ENCODE data around the gene MRPS14. TPM values are rescaled to one million over a fixed set of nuclear protein-coding genes. Genes with fewer than 3 reads are reported as not detected.

MRPS14 gene
- total RNA-seq, 1 experiment from 2014 or later: 29.4 TPM

DNA sequence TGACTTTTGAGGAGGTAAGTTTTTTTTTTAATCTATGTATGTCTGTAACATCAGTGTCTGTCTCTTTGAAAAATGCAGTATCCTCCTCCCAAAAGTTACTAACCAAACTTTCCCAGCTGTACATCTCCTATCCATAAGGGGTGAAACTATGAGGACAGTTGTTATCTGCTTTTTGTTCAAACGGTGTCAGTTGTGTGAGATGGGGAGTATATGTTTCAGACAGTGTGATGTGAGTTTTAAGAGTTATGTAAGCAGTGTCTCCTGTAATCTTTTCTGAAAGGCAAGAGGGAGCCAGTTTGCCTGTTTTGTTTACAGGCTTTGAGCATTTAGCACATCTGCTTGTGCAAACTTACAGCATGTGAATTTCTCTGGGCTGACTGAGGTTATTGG, 58.3 kb downstream of the MRPS14 start:
- RAD21 ChIA-PET (ENCODE audit: low non-redundant PET in 1 of 2, low total read pairs in 2 of 2, uncharacterized antibody in 2 of 2, unreplicated experiment in 2 of 2): no interaction called here
- no peaks in the 10 kb centered on the region for H3K9me3 ChIP-seq (ENCODE audit: control insufficient read depth in 1 of 2, insufficient read depth in 1 of 2, low read depth in 1 of 2, low read length in 2 of 2)
- H3K36me3 ChIP-seq (ENCODE audit: control insufficient read depth in 1 of 2, insufficient read depth in 2 of 2, low read length in 2 of 2): no peaks in the 10 kb centered on the region
- no peaks in the 10 kb centered on the region for H3K27me3 ChIP-seq (ENCODE audit: insufficient read depth, low read length)
- H3K79me2 ChIP-seq (ENCODE audit: insufficient read depth, low read length): no peaks in the 10 kb centered on the region
- POLR2A ChIA-PET: no interaction called here
- no peak overlapping the region for H3K4me2 ChIP-seq (ENCODE audit: low read length)
- no peak for DNase-seq (ENCODE audit: low read depth, low spot score)
- H4K20me1 ChIP-seq (ENCODE audit: insufficient read depth): no peaks in the 10 kb centered on the region
- no peak overlapping the region for H3K4me3 ChIP-seq (replicated peaks in 1 of 2; ENCODE audit: low read depth in 1 of 2, low read length in 2 of 2)
- intact Hi-C loops (cut with micrococcal nuclease): no loop called here
- peaks cover 0 to 2% of the 10 kb centered on the region in 2 experiments; a peak in 1 of 4 replicates for H3K4me1 ChIP-seq (ENCODE audit: control insufficient read depth in 1 of 2, insufficient read depth in 2 of 2, low read length in 2 of 2)
- no peaks in the 10 kb centered on the region for H3K9me2 ChIP-seq (ENCODE audit: insufficient read depth)
- H3K9ac ChIP-seq (ENCODE audit: low read length): no peak overlapping the region
- TF ChIP-seq SRF (IDR thresholded peaks at IDR 0.05; ENCODE audit: low read depth) (no peak), FOSL1 (IDR thresholded peaks at IDR 0.05; ENCODE audit: low read depth) (no peak), POLR2A (IDR thresholded peaks at IDR 0.05; ENCODE audit: borderline replicate concordance, extremely low read depth, insufficient read depth, insufficient read length) (no peak), EZH2phosphoT487 (IDR thresholded peaks at IDR 0.05; ENCODE audit: borderline replicate concordance) (no peak), ZFX (IDR thresholded peaks at IDR 0.05) (no peak), RAD21 (IDR thresholded peaks at IDR 0.05; ENCODE audit: low read depth) (no peak), POLR2AphosphoS5 (IDR thresholded peaks at IDR 0.05; ENCODE audit: low read depth, low read length) (no peak), CEBPB (IDR thresholded peaks at IDR 0.05; ENCODE audit: low read depth) (no peak)
- TF ChIP-seq, protein P1, sequence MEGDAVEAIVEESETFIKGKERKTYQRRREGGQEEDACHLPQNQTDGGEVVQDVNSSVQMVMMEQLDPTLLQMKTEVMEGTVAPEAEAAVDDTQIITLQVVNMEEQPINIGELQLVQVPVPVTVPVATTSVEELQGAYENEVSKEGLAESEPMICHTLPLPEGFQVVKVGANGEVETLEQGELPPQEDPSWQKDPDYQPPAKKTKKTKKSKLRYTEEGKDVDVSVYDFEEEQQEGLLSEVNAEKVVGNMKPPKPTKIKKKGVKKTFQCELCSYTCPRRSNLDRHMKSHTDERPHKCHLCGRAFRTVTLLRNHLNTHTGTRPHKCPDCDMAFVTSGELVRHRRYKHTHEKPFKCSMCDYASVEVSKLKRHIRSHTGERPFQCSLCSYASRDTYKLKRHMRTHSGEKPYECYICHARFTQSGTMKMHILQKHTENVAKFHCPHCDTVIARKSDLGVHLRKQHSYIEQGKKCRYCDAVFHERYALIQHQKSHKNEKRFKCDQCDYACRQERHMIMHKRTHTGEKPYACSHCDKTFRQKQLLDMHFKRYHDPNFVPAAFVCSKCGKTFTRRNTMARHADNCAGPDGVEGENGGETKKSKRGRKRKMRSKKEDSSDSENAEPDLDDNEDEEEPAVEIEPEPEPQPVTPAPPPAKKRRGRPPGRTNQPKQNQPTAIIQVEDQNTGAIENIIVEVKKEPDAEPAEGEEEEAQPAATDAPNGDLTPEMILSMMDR (IDR thresholded peaks at IDR 0.05 in 2 of 3, conservative IDR thresholded peaks at IDR 0.05 in 1 of 3; ENCODE audit: borderline replicate concordance in 1 of 3, insufficient read depth in 1 of 3, low read depth in 2 of 3, low read length in 2 of 3): no peak
- TF ChIP-seq, protein P2, sequence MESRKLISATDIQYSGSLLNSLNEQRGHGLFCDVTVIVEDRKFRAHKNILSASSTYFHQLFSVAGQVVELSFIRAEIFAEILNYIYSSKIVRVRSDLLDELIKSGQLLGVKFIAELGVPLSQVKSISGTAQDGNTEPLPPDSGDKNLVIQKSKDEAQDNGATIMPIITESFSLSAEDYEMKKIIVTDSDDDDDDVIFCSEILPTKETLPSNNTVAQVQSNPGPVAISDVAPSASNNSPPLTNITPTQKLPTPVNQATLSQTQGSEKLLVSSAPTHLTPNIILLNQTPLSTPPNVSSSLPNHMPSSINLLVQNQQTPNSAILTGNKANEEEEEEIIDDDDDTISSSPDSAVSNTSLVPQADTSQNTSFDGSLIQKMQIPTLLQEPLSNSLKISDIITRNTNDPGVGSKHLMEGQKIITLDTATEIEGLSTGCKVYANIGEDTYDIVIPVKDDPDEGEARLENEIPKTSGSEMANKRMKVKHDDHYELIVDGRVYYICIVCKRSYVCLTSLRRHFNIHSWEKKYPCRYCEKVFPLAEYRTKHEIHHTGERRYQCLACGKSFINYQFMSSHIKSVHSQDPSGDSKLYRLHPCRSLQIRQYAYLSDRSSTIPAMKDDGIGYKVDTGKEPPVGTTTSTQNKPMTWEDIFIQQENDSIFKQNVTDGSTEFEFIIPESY (IDR thresholded peaks at IDR 0.05; ENCODE audit: extremely low read depth, insufficient replicate concordance, low read length): no peak
- H3K27ac ChIP-seq (ENCODE audit: low read depth, low read length): no peak overlapping the region
- H2AFZ ChIP-seq (ENCODE audit: low read depth, low read length, poor library complexity, severe bottlenecking): no peak overlapping the region
- no TSS peak for BruUV-seq (replicated peaks)
- no peak for ATAC-seq
- CTCF ChIA-PET: no interaction called here

Data from HCT116 (cell line).